HG03432 (cell line): Measurements from ENCODE around the gene FLG2.

Experiments
- ATAC-seq: cut with Tn5 transposase; IDR thresholded peaks from one replicate; pipeline ENCODE4 v1.9.1; 2021; ENCODE audit warnings: mild to moderate bottlenecking, moderate library complexity; ENCODE audit not compliant: unreplicated experiment

The FLG2 gene

GRCh38 chr1:152359906-152360305 lies at the start of gene FLG2:
Gene FLG2 (minus strand): TSS chr1:152360006. CDS start chr1:152358884, 1,122 bp downstream.
- no peak for ATAC-seq

- no peak for ATAC-seq
These were observed 48.9 kb upstream of the FLG2 start for GRCh38 chr1:152408664-152409063.

GRCh38 chr1:152398812-152399698 lies 39.2 kb upstream of the FLG2 start:
- no peak for ATAC-seq

- no peak for ATAC-seq
These were observed 37.7 kb upstream of the FLG2 start for GRCh38 chr1:152397474-152397873.

GRCh38 chr1:152394151-152394550 lies 34.3 kb upstream of the FLG2 start:
- no peak for ATAC-seq

- no peak for ATAC-seq
These were observed 33.1 kb upstream of the FLG2 start for GRCh38 chr1:152392909-152393308.

GRCh38 chr1:152388889-152389288 lies 29.1 kb upstream of the FLG2 start:
- no peak for ATAC-seq

GRCh38 chr1:152386940-152387339 lies 27.1 kb upstream of the FLG2 start:
- no peak for ATAC-seq

- no peak for ATAC-seq
These were observed 21.1 kb upstream of the FLG2 start for GRCh38 chr1:152380932-152381331.

GRCh38 chr1:152374451-152374850 lies 14.6 kb upstream of the FLG2 start:
- no peak for ATAC-seq

GRCh38 chr1:152372672-152373071 lies 12.9 kb upstream of the FLG2 start:
- ATAC-seq = no peak

GRCh38 chr1:152367436-152367835 lies 7.6 kb upstream of the FLG2 start:
- no peak for ATAC-seq

- no peak for ATAC-seq
These were observed 3.1 kb downstream of the FLG2 start for GRCh38 chr1:152356736-152357135.

- ATAC-seq = no peak
These were observed 10.2 kb downstream of the FLG2 start for GRCh38 chr1:152349611-152350010.

GRCh38 chr1:152348447-152348846 lies 11.4 kb downstream of the FLG2 start:
- no peak for ATAC-seq

- ATAC-seq = peak; percentile 55
These were observed 12.6 kb downstream of the FLG2 start for GRCh38 chr1:152347116-152347728.

GRCh38 chr1:152344438-152344837 lies 15.4 kb downstream of the FLG2 start:
- ATAC-seq = no peak

- ATAC-seq = no peak
These were observed 16.8 kb downstream of the FLG2 start for GRCh38 chr1:152343006-152343405.

- no peak for ATAC-seq
These were observed 24.4 kb downstream of the FLG2 start for GRCh38 chr1:152335399-152335798.

GRCh38 chr1:152328801-152329391 lies 30.9 kb downstream of the FLG2 start:
- no peak for ATAC-seq

GRCh38 chr1:152325111-152325510 lies 34.7 kb downstream of the FLG2 start, which contains the start of gene FLG:
Gene FLG (minus strand): TSS chr1:152325239. CDS start chr1:152315456, 9,783 bp downstream.
- ATAC-seq = no peak

GRCh38 chr1:152313970-152314369 lies 45.8 kb downstream of the FLG2 start:
- no peak for ATAC-seq
